MV-4-11 (cell line): ENCODE results near the gene AGR3.
A peak's percentile ranks its signal among the peaks of the same experiment; 100 is the strongest.
"Not testable (repeated sequence)": the region's sequence is repeated elsewhere in the genome, so short reads cannot be mapped to it uniquely, and the experiment has no call there.

Experiments
- DNase-seq: peaks from one replicate; lab custom pipeline; 2025; lab: John Stamatoyannopoulos, UW

The AGR3 gene

DNA sequence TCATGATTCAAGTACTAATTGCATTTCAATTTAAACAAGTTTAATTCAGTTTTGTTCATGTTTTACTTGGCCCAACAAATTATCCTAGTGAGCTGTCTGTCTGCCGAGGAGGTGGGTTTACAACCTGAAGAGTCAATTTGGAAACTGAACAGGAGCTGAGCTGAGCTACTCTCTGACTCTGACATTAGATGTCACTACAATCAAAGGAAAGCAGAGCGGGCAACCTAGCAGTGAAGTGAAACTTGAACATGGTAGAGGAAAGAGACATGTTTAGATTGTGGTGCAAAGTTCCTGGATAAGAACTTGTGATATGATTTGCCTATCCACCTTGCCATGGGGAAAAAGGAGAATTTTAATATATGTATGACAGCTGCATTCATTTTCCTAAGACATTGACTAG is 9.6 kb upstream of the AGR3 start:
- DNase-seq = peak; percentile 68

DNA sequence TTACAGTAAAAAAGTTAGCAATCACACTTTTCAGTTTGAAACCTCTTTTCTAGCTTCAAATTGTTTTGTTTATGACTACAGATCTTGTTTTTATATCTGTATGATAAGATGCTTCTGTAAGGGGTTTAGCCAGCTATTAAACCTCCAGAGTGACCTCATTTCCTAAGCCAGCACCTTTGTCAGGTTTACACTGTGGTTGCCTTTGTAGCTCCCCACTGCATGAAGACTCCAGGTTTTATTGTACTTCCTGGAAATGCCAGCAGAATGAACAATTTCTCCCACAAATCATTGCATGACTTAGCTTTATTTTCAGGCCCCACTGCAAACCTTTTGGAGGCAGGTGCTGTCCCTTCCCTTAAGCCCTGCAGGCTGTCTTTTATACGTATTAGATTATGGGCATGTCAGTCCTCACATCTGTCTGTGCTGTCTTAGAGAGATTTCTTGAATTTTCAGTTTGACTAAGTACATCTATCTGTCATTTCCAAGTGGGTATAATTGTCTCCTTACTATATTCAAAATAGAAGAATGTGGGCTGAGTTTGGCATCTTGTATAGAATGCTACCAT is 8.2 kb upstream of the AGR3 start:
- no peak for DNase-seq

DNA sequence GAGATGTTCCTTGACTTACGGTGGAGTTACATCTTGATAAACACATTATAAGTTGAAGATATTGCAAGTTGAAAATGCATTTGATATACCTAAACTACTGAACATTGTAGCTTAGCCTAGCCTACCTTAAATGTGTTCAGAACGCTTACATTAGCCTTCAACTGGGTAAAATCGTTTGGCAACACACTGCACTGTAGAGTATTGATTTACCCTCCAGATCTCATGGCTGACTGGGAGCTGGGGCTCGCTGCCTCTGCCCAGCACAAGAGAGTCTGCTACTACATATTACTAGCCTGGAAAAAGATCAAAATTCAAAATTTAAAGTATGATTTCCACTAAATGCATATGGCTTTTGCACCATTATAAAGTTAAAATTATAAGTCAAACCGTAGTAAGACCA is 7.5 kb upstream of the AGR3 start:
- no peak for DNase-seq

DNA sequence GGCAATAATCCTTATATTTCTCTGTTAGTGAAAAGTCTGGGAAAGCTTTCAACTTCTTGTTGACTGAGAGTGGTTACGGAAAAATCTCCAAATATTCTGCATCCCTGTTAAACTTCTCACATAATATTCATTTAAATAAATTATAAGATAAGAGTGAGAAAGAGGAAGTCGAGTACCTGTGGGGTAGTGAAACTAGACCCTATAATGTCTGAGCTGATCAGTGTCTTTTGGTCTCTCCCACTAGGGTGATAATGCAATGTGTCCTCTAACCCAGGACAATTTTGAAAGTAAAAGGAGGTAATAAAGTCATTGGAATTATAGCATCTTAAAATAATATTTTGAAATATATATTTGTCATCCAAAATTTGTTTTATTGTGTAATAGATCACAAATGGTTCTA is 2.1 kb upstream of the AGR3 start:
- no peak for DNase-seq

DNA sequence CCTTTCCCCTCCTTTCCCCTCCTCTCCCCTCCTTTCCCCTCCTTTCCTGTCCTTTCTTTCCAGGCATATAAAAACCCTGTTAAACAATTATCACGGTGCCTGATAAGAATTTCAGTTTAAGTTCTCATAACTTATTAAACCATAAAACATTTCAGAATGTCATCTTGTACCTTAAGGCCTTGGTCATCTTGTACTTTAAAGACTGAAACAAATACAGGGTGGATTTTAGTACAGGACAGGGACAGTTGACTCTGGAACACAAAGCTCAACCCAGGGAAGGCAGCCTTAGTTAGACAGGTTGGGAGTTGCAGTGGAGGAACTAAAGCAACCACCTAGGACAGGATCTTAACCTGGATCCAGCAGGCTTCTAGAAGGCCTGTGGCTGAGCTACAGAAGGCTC is 1.2 kb downstream of the AGR3 start:
- DNase-seq = no peak

DNA sequence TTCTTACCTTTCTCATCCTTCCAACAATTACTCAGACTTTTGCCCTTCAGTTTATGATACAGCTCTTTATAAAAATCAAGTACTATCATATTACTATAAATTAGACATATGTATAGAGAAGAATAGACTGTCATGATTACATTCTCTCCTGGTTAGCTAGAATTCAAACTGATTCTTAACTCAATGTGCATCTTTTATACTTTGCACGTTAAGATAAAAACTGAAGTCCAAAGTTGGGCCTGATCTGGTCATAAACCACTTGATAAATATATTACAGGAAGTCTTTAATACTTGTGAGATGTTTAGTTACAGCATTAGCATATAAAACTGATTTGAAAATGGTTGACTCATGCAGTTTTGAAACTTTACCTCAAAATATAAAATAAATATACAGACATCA is 2.6 kb downstream of the AGR3 start:
- no peak for DNase-seq

DNA sequence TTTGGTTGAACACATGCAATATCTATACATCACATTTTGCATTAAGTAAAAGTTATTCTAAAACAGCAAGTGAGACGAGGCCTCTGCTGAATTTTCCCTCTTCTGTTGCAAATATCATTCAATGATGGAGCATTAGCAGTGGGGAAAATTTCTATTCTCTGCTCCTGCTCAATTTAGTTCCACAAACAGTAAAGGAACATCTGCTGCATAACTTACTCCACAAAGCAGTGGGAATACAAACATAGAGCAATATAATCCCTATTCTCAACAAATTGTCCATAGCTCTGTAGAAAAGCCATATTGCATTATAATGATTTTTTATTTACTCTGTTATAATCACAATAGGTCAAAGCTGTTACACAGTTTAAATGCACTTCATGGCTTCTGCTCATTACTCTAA is 5.9 kb downstream of the AGR3 start:
- DNase-seq = no peak

DNA sequence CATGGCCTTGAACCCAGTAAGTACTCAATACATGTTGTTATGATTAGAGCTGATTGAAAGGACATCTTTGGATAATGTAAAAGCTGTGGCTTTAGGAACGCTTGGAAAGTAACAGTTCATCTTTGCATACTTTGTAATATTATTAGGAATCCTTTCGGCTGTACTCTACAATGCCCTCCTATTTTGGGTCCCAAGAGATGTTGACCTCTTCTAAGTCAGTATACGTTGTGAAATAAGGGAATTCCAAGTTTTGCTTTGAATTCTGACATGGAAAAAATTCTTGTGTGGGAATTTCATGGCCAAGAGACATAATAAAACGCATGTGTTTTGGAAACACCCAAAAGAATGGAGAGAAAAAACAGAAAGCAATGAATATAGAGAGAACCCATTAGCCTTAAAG is 7.7 kb downstream of the AGR3 start:
- DNase-seq = no peak

DNA sequence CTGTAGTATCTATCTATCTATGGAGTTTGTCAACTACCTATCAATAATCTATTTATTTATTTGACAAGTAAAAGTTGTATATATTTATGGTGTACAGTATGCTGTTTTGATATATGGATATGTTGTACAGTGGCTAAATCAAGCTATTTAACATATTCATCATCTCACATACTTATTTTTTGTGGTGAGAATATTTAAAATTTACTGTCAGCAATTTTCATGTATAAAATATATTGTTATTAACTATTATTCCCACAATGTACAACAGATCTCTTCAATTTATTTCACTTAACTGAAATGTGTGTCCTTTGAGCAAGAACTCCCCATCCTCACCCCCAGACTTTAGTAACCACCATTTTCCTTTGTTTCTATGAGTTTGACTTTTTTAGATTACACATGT is 14.5 kb downstream of the AGR3 start:
- DNase-seq = no peak

DNA sequence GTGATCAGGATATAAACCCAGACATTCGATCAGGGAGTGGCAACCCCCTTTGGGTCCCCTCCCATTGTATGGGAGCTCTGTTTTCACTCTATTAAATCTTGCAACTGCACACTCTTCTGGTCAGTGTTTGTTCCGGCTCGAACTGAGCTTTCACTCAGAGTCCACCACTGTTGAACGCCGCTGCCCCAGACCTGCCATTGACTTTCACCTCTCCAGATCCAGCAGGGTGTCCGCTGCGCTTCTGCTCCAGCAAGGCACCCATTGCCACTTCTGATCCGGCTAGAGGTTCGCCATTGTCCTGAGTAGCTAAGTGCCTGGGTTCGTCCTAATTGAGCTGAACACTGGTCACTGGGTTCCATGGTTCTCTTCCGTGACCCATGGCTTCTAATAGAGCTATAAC is 28.6 kb downstream of the AGR3 start:
- not testable (repeated sequence) for DNase-seq

DNA sequence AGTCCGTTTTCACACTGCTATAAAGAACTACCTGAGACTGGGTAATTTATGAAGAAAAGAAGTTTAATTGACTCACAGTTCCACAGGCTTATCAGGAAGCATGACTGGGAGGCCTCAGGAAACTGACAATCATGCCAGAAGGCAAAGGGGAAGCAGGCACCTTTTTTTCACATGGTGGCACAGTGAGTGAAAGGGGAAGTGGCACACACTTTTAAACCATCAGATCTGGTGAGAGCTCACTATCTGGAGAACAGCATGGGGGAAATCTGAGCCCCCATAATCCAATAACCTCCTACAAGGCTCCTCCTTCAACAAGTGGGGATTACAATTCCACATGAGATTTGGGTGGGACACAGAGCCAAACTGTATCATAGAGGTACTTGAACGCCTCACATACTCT is 30.0 kb downstream of the AGR3 start:
- DNase-seq = peak; percentile 90

DNA sequence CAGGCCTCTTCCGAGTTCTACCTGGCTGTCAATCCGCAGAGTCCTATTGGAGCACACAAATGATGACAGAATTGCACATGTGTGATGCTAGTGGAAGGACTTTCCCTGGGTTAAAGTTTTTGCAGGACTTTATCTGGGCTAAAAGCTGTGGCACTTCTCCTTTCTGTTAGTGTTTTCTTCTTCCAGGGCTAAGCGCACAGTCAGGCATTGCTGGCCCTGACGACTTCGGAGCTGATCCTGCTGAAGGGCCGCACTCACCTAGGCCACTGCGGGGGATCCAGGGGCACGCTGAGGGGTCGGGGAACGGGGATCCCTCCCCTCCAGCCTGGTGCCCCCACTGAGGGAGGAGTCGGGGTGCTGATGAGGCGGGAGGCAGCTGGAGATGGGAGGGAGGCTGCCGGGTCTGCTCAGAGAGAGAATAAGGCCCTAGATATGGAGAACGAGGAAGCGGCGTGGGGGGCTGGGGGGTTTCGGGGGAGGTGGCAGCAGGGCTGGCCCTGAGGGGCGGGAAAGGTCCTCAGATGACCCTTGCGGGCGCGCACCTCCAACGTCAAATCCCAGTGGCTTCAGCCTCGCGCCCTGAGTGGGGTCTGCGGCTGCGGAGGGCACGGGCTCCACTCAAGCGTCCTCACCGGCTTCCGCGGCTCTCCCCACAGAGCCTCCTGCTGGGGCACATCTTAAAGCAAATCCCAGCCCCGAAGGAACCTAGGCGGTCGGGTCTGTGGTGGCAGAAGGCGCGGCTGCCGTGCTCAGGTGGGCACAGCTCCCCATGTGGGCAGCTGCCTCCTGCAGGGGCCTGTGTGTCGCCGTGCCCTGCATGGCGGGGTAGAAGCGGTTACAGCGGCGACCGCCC is 30.9 kb downstream of the AGR3 start:
- DNase-seq = peak; percentile 25

DNA sequence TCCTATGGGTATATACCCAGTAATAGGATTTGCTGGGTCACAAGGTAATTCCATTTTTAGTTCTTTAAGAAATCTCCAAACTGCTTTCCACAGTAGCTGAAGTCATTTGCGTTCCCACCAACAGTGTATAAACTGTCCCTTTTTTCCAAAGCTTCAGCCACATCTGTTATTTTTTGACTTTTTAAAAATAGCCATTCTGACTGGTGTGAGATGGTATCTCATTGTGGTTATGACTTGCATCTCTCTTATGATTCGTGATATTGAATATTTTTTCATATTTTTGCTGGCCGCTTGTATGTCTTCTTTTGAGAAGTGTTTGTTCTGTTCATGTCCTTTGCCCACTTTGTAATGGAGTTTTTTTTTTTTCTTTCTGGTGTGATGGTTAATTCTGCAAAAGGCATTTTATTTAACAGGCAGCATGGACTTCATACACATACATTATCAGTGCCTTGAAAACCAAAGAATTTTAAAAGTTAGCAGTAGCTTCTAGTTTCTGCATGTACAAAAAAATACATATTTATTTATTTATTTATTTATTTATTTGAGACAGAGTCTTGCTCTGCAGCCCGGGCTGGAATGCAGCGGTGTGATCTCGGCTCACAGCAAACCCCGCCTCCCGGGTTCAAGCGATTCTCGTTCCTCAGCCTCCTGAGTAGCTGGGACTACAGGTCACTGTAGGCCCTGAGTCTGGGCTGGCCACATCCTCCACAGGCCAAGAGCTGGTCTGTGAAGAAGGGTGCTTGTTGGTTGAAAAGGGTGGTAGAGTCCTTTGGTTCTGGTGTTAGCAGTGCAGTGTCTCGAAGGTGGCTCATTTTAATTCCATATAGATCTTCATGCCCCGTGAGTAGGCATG is 32.3 kb downstream of the AGR3 start:
- DNase-seq = no peak

DNA sequence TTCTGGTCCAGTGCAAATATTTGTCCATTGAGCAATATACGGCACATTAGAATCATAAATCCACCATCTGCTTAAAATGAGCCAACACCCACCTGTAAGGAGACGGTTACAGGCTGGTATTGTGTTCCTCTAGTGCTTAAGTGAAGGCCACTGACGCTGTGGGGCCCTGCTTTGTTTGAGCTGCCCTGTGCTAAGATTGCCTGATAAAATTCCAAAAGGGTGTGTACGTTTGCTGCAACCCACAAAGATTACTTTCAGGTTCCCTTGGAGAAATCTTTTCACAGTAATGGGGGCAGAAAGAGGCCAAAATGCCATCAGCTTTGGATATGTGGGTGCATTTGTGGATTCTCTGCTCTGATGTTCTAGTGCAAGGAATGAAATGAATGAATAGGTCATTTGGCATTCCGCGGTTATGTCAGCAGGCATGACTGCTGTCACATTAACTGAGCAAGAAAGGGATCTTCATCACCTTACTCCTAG is 34.4 kb downstream of the AGR3 start:
- no peak for DNase-seq

DNA sequence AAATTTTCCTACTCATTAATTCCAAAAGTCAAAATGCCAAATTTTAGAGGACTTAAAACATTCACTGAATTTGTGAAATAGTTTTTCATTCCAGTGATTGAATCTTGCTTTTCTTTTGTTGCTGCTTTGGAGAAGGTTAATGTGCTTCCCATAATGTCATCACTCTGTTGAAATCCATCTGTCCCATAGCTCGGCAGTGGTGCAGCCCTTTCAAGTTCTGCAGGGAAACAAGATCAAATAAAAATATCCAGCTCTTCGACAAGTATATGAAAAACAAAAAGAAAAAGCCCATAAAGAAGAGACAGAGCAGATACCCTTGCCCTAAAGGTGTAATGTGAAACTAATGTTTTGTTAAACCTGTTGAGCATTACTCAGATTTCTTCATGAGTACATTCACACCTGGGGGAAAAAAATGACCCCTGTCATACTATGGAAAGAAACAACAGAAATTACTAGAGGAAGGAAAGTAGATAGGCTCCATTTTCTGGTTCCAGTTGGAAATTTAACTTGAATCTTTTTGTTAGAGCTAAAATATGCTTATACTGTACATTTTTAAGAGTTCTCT is 35.1 kb downstream of the AGR3 start:
- DNase-seq = no peak

DNA sequence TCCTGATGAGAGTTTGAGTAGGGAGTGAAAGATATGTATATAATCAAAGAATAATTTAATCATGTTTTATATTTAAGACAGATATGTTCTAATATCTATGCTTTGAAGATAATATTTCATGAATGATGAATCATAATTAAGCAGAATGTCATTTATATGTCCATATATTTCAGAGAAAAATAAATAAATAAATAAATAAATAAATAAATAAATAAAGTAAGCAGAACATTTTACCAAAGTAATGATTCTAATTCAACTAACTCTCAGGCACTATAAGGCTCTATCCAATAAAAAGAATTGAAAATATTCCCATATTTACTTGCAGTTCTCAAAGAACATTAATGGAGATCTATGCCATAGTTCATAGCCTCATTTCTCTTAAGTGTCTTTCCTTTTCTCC is 36.0 kb downstream of the AGR3 start:
- no peak for DNase-seq

DNA sequence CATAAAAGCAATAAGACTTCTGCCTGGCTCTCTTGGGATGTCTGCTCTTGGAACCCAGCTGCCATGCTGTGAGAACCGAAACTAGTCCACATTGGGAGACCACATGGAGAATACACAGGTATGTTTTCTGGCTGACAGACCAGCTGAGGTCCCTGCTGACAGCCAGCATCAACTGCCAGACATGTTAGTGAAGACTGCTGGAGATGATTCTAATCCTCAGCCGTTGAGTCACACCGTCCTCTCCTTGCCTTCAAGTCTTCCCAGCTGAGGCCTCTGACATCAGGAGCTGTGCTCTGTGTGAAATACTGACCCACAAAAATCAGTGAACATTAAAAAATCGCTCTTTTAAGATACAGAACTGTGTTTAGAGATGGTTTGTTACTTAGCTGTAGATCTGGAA is 40.1 kb downstream of the AGR3 start:
- DNase-seq = no peak

DNA sequence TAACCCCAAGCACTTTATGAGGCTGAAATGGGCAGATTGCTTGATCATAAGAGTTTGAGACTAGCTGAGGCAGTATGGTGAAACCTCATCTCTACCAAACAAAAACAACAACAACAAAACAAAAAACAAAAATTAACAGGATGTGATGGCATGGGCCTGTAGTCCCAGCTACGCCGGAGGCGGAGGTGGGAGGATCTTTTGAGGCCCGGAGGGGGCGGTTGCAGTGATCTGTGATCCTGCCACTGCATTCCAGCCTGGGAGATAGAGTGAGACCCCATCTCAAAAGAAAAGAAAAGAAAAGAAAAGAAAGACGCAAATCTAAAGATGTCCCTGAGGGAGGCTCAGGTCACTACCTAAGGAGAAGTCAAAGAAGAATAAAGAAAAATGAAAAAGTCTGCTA is 41.7 kb downstream of the AGR3 start:
- DNase-seq = no peak

DNA sequence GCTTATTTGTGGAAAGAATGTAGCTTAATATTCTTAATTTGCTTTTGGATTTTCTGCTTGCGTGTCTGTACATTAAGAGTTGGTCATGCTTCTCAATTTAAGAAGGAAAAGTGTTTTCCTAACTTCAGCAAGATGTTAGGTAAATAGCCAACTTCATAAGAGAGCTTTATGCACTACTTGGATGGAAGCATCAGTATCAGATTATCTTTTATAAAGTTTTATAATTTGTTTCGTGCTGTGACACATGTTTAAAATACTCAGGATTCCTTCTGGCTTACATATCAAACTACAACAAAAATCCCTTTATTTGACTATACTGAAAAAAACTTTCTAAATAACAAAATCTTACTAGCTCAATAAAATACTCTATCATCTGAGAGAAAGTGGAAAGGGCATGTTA is 42.1 kb downstream of the AGR3 start:
- no peak for DNase-seq

DNA sequence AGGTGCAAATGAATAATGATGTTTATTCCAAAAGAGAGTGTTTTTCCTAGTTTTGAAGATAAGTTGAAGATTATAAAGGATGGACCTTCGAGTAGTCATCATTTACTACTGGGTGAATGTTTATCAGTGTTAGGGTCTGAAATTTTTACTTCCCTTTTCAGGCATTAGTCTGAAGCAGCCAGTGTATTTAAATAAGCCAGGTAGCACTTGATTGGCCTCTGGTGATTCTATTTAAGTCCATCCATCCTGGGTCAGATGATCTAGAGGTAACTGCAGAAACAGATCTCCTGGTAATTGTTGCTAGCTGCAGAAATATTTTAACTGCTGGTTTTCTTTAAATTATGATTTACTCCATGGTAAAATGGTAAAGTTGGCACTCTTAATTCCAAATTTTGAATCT is 42.9 kb downstream of the AGR3 start:
- no peak for DNase-seq

DNA sequence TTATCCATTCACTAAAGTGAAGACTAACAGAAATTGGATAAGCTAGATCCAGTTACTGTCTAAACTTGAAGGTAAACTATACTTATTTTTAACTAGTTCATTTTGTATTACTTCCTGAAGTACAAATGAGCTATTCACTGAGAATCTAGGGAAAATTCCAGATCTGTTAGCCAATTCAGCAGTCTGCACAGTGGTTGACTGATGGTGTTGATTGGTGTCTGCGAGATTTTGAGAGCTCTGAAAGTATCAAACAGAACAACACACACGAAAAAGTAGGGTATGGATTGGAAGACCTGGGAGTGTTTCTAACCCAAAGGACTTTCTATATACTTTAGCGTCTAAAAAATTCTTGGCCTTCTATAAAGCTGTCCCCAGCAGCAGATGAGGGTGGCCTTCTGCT is 43.4 kb downstream of the AGR3 start:
- DNase-seq = no peak

DNA sequence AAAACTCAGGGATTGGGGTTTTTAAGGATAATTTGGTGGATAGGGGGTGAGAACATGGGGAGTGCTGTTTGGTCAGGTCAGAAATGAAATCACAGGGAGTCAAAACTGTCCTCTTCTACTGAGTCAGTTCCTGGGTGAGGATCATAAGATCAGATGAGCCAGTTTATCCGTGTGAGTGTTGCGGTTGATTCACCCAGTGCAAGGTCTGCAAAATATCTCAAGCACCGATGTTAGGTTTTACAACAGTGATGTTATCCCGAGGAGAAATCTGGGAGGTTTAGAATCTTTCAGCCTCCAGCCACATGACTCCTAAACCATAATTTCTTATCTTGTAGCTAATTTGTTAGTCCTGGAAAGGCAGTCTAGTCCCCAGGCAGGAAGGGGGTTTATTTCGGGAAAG is 45.3 kb downstream of the AGR3 start:
- no peak for DNase-seq

DNA sequence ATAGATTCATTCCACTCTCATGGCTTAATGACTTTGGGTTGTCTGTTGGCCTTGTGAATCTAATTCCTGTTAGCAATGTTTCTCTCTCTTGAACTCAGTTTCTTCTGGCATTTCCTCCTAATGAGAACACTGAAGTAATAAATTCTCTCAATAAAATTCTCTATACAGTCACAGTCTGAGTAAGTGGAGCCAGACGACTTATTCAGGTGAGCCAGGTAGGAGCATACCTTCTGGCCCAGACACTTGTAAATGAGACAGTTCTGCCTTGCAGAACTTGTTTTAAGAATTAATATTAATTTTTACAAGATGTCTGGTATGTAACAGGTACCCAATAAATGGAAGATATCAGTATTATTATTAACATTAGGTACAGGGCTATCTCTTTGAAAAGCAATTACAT is 48.4 kb downstream of the AGR3 start:
- DNase-seq = no peak
